Fibroblast of skin of abdomen (primary cell): ENCODE results near the gene DBN1.

Experiments
- DNase-seq: peaks from one replicate; pipeline ENCODE4 v3.0.0-alpha.2; 2013

DBN1 gene

GRCh38 chr5:177472460-177473442 lies 683 bp downstream of the DBN1 start:
- peak; percentile 52 for DNase-seq

- peak; percentile 65 for DNase-seq
Observed at GRCh38 chr5:177471610-177472356, 1.7 kb downstream of the DBN1 start.

- DNase-seq = peak; percentile 68
Observed at GRCh38 chr5:177470759-177471536, 2.5 kb downstream of the DBN1 start.

- no peak for DNase-seq
Observed at GRCh38 chr5:177469750-177470525, 3.5 kb downstream of the DBN1 start.

GRCh38 chr5:177468685-177469628 lies 4.5 kb downstream of the DBN1 start:
- DNase-seq = peak; percentile 69

- DNase-seq = no peak
Observed at GRCh38 chr5:177468329-177468684, 5.1 kb downstream of the DBN1 start.

- DNase-seq = no peak
Observed at GRCh38 chr5:177467436-177467835, 6.0 kb downstream of the DBN1 start.

GRCh38 chr5:177466861-177467260 lies 6.6 kb downstream of the DBN1 start:
- no peak for DNase-seq

GRCh38 chr5:177465044-177465443 lies 8.4 kb downstream of the DBN1 start:
- no peak for DNase-seq

- no peak for DNase-seq
Observed at GRCh38 chr5:177462021-177462670, 11.3 kb downstream of the DBN1 start.

GRCh38 chr5:177459819-177460628 lies 13.4 kb downstream of the DBN1 start:
- DNase-seq = no peak

GRCh38 chr5:177459357-177459756 lies 14.1 kb downstream of the DBN1 start:
- DNase-seq = no peak

- DNase-seq = no peak
Observed at GRCh38 chr5:177458912-177459350, 14.5 kb downstream of the DBN1 start.

GRCh38 chr5:177457852-177458681 lies 15.4 kb downstream of the DBN1 start:
- no peak for DNase-seq

- peak; percentile 95 for DNase-seq
Observed at GRCh38 chr5:177456976-177457851, 16.2 kb downstream of the DBN1 start.

- DNase-seq = no peak
Observed at GRCh38 chr5:177456591-177456964, 16.9 kb downstream of the DBN1 start.
